IPS-18a (cell line): ENCODE results near the gene EYA2.

ENCODE experiments used
- H3K27ac ChIP-seq: one replicate; pipeline ENCODE4 v1.5.1; 2013; ENCODE audit warnings: low read length
- H3K27me3 ChIP-seq: one replicate; pipeline ENCODE4 v1.6.1; 2013; ENCODE audit warnings: mild to moderate bottlenecking, low read length; ENCODE audit not compliant: control insufficient read depth, insufficient read depth
- H3K36me3 ChIP-seq: one replicate; pipeline ENCODE4 v1.6.1; 2013; ENCODE audit warnings: low read depth, low read length; ENCODE audit not compliant: control insufficient read depth
- H3K4me1 ChIP-seq: one replicate; pipeline ENCODE4 v1.6.1; 2013; ENCODE audit warnings: low read depth, low read length; ENCODE audit not compliant: control insufficient read depth
- H3K4me3 ChIP-seq: one replicate; pipeline ENCODE4 v1.5.1; 2013; ENCODE audit warnings: low read length
- H3K9ac ChIP-seq: one replicate; pipeline ENCODE4 v1.6.1; 2013; ENCODE audit warnings: mild to moderate bottlenecking, low read length, moderate library complexity
- H3K9me3 ChIP-seq: one replicate; pipeline ENCODE4 v1.6.1; 2013; ENCODE audit warnings: low read depth, low read length; ENCODE audit not compliant: control insufficient read depth

EYA2 gene

DNA sequence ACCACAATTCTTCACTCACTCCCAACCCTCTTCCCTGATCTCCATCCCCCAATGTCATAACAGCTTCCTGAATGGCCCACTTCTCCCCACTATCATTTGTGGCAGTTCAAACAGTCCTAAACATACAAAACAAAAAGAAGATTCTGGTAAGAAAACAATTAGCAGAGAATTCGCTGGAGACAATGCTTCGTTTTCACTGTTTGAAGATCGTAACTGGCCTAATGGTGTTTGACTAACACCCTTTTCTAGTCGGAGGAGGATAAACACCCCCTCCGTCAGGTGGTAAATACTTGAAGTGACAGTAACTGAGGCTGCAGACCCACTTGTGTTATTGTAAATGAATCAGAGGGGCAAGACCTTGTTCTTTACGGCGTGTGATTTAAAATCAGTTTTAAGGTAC lies 3.8 kb downstream of the EYA2 start:
- H3K27me3 ChIP-seq = peaks cover 56% of the 10 kb centered on the region
- H3K9me3 ChIP-seq = no peaks in the 10 kb centered on the region
- no peak overlapping the region for H3K27ac ChIP-seq
- no peak overlapping the region for H3K4me3 ChIP-seq
- peaks cover 2% of the 10 kb centered on the region for H3K4me1 ChIP-seq
- H3K9ac ChIP-seq = no peak overlapping the region
- H3K36me3 ChIP-seq = no peaks in the 10 kb centered on the region

DNA sequence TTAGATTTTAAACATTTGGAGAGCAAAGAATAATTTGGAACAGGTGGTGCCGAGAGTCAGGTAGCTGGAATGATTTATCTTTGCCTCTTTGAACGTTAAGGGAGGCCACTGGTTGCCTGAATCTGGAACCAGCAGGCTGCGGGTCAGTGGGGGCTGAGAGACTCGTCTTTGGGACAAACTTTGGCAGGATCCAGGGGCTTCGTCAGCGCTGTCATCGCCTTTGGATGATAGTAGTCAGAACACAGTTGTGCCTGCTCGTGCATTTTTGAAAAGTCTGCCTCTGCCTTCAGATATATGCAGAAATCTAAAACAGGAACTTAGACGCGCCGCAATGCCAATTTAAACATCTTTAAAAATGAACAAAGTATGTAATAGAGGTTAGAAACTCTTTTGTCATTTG lies 5.0 kb downstream of the EYA2 start:
- H3K9me3 ChIP-seq = no peaks in the 10 kb centered on the region
- H3K36me3 ChIP-seq = no peaks in the 10 kb centered on the region
- peaks cover 2% of the 10 kb centered on the region for H3K4me1 ChIP-seq
- no peak overlapping the region for H3K4me3 ChIP-seq
- H3K9ac ChIP-seq = no peak overlapping the region
- H3K27ac ChIP-seq = no peak overlapping the region
- peaks cover 46% of the 10 kb centered on the region for H3K27me3 ChIP-seq

DNA sequence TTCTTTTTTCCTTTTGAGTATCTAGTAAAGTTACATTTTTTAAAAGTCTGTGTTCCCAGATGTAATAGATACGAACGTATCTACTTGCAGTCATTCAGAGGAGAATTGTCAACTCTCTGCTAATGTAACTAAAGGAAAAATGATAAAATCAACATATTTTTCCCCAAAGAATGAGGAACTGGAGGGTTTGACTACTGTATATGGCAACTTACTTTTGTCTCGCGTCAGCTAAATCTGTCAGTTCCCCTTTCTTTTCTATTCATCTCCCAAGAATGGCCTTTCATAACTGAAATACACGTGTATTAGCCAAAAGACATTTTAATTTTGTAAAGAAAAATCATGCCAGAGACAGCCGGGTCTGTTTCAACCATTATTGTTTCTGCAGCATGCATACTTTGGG lies 5.4 kb downstream of the EYA2 start:
- H3K4me3 ChIP-seq = no peak overlapping the region
- no peaks in the 10 kb centered on the region for H3K36me3 ChIP-seq
- peaks cover 43% of the 10 kb centered on the region for H3K27me3 ChIP-seq
- no peak overlapping the region for H3K27ac ChIP-seq
- no peak overlapping the region for H3K9ac ChIP-seq
- no peaks in the 10 kb centered on the region for H3K9me3 ChIP-seq
- peaks cover 2% of the 10 kb centered on the region for H3K4me1 ChIP-seq

- Histone ChIP-seq H3K36me3 (no peaks in the 10 kb centered on the region), H3K9ac (no peak overlapping the region), H3K4me1 (no peaks in the 10 kb centered on the region), H3K9me3 (no peaks in the 10 kb centered on the region), H3K27me3 (peaks cover 36% of the 10 kb centered on the region), H3K27ac (no peak overlapping the region), H3K4me3 (no peak overlapping the region)
Measured at GRCh38 chr20:46900826-46901225, 6.2 kb downstream of the EYA2 start.

DNA sequence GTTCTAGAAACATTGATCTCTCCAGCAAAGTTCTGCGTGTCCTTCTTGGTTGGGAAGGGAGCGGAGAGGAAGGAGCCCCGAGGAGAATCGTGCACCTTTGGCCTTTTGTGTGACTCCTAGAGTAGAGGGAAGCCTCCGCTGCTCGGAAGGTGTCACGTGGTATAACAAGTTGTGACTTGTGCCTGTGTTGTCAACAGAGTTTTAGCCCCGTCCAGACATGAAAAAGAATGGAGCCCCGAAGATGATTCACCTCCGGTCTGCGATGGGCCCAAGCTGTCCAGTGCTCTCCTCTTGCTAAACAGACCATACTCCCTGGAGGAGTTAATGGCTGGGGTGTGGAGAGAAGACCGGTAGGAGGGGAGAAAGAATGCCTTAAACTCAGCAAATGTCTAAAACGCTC lies 7.0 kb downstream of the EYA2 start:
- no peak overlapping the region for H3K27ac ChIP-seq
- no peak overlapping the region for H3K4me3 ChIP-seq
- no peaks in the 10 kb centered on the region for H3K36me3 ChIP-seq
- no peaks in the 10 kb centered on the region for H3K4me1 ChIP-seq
- no peak overlapping the region for H3K9ac ChIP-seq
- no peaks in the 10 kb centered on the region for H3K9me3 ChIP-seq
- peaks cover 28% of the 10 kb centered on the region for H3K27me3 ChIP-seq

GRCh38 chr20:46903256-46903655 lies 8.6 kb downstream of the EYA2 start:
- Histone ChIP-seq H3K36me3 (no peaks in the 10 kb centered on the region), H3K9me3 (no peaks in the 10 kb centered on the region), H3K4me3 (no peak overlapping the region), H3K27ac (no peak overlapping the region), H3K4me1 (no peaks in the 10 kb centered on the region), H3K27me3 (peaks cover 11% of the 10 kb centered on the region), H3K9ac (no peak overlapping the region)

- no peaks in the 10 kb centered on the region for H3K4me1 ChIP-seq
- no peak overlapping the region for H3K4me3 ChIP-seq
- no peak overlapping the region for H3K9ac ChIP-seq
- H3K36me3 ChIP-seq = no peaks in the 10 kb centered on the region
- no peaks in the 10 kb centered on the region for H3K9me3 ChIP-seq
- peaks cover 5% of the 10 kb centered on the region for H3K27me3 ChIP-seq
- H3K27ac ChIP-seq = no peak overlapping the region
Measured at GRCh38 chr20:46903937-46904336, 9.3 kb downstream of the EYA2 start.

- no peak overlapping the region for H3K9ac ChIP-seq
- H3K27me3 ChIP-seq = no peaks in the 10 kb centered on the region
- no peaks in the 10 kb centered on the region for H3K36me3 ChIP-seq
Measured at GRCh38 chr20:46905364-46906125, 10.9 kb downstream of the EYA2 start.

GRCh38 chr20:46913329-46914044 lies 18.8 kb downstream of the EYA2 start:
- Histone ChIP-seq H3K27ac (no peak overlapping the region), H3K9me3 (no peaks in the 10 kb centered on the region), H3K9ac (no peak overlapping the region), H3K4me3 (no peak overlapping the region), H3K27me3 (no peaks in the 10 kb centered on the region), H3K36me3 (no peaks in the 10 kb centered on the region), H3K4me1 (no peaks in the 10 kb centered on the region)

More at GRCh38 chr20:46905364-46906125, 10.9 kb downstream of the EYA2 start:
- Histone ChIP-seq H3K4me1 (no peaks in the 10 kb centered on the region), H3K9me3 (no peaks in the 10 kb centered on the region), H3K27ac (no peak overlapping the region), H3K4me3 (no peak overlapping the region)

GRCh38 chr20:46914789-46915379 lies 20.2 kb downstream of the EYA2 start:
- Histone ChIP-seq H3K27ac (no peak overlapping the region), H3K9ac (no peak overlapping the region), H3K4me1 (no peaks in the 10 kb centered on the region), H3K36me3 (no peaks in the 10 kb centered on the region), H3K9me3 (no peaks in the 10 kb centered on the region), H3K4me3 (no peak overlapping the region), H3K27me3 (no peaks in the 10 kb centered on the region)

DNA sequence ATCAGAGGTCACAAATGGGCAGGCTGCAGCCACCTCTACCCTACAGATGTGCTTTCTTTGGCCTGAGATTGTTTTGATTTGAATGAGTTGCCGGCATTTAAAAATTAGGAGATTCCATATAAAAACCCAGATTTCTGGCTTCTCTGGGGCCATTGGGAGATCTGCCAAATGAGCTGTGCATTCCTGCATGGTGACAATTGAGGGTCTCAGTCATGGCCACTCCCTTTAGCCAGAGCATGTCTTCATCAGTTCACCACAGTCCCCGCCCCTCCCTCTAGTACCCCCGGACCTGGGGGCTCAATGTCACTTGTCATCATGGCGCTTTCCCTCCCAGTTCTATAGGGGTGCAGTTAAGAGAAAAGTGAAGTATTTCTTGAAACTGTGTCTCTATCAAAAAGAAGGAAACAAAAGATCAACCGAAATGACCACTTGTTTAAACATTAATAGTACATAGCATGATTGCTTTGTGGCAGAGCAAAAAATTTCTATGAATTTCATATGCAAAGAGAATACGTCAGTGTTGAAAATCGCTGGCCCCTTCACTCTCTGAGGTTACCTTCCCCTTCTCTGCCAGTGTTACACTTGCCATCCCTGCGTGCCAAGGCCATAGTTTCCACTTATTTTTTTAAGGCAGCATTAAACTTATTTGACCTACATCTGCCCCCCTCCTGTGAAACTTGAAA lies 21.1 kb downstream of the EYA2 start:
- no peaks in the 10 kb centered on the region for H3K9me3 ChIP-seq
- no peaks in the 10 kb centered on the region for H3K36me3 ChIP-seq
- no peak overlapping the region for H3K9ac ChIP-seq
- H3K27ac ChIP-seq = no peak overlapping the region
- no peaks in the 10 kb centered on the region for H3K4me1 ChIP-seq
- H3K27me3 ChIP-seq = no peaks in the 10 kb centered on the region
- no peak overlapping the region for H3K4me3 ChIP-seq
